Measurements from ENCODE around the gene CNTN4.

The CNTN4 gene

DNA sequence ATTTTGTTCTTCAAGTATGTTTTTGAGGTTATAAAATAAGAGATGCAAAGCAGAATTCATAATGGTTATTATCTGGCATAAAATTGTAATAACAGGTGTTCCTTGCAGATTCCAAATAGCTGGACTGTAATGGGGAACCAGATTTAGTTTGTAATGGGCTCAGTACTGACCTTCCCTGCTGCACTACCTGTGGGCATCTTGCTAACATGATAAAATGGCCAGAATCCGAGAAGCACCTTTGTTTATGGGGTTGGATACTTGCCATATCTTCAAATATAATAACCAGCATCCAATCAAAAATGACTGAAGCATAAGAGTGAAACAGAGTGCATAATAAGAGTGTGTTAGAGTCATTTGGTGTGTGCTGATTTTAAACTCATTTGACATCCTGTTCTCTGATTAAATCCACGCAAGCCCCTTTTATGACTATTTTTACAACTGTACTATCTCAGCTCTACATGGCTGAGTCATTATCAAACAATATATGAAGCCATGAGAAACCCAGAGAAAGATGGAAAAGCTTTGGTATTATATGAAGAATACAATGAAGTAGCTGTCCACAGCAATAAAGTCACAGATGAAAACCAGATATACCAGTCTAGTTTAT is 292.4 kb downstream of the CNTN4 start:
- DNase-seq (ENCODE audit: low read depth in 1 of 2, low spot score in 1 of 2) = no peak

DNA sequence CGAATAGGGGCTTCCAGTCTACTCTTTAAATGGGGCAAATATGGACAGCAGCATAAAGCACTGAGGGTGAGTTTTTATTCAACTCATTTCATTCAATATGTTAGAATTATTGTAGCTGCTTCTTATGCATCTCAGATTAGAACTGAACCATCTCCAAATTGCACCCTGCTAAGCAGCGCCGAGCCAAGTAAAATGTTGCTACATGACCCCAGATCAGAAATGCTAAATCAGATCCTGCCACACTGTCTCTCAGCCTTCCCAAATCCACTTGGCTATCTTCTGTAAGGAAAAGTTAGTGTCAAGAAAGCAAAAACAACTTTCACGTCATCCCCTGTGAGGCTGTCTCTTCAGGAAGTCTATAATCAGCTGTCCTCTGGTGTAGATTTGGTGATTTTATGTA is 293.2 kb downstream of the CNTN4 start:
- no peak for DNase-seq (ENCODE audit: low read depth in 1 of 2, low spot score in 1 of 2)

DNA sequence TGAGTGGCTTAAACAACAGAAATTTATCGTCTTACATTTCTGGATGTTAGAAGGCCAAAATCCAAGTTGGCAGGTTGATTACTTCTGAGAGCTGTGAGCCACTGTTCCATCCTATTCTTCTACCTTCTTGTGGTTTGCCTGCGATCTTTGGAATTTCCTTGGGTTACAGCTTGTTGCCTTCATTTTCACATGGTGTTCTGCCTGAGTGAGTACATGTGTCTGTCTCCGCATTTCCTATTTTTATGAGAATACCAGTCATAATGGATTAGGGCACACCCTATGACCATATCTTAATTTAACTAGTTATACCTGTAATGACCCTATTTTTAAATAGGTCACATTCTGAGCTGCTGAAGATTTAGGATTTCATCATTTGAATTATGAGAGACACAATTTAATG is 294.3 kb downstream of the CNTN4 start:
- DNase-seq (ENCODE audit: low read depth in 1 of 2, low spot score in 1 of 2) = no peak

DNA sequence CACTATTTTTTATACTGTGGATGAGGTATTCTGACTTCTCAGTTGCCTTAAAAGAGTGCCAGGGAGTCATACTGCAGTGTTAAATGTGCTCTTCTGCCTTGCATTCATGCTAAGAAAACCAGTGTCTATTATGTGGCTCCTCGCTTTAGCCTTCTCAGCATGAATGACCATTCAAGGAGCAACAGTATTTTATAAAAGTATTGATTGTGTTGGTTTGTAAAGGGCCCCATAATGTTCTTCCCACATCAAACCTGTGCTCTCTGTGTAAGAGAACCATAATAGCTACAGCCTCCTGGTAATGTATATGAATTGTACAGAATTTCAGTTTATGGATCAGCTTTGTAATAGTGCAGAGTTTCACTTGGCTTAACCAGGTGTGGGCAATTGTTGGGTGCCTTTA is 316.4 kb downstream of the CNTN4 start:
- no peak for DNase-seq (ENCODE audit: low read depth in 1 of 2, low spot score in 1 of 2)

DNA sequence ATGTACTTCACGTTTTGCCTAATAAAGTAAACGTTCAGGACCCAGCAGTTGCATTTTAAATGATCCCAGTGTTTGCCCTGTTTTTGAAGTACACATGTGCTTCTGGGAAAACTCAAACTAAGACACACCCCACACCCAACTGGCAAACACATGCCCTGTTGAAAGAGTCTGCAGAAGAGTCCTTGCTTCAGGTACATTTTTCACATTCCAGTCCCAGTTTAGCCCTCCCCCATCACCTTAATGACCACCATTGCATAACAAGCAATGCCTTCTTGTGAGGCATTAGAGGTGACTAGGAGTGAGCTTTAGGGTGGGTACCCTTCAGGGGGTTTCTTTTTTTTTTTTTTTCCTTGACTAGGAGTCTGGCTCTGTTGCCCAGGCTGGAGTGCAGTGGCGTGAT is 322.3 kb downstream of the CNTN4 start:
- DNase-seq (ENCODE audit: low read depth in 1 of 2, low spot score in 1 of 2) = no peak

DNA sequence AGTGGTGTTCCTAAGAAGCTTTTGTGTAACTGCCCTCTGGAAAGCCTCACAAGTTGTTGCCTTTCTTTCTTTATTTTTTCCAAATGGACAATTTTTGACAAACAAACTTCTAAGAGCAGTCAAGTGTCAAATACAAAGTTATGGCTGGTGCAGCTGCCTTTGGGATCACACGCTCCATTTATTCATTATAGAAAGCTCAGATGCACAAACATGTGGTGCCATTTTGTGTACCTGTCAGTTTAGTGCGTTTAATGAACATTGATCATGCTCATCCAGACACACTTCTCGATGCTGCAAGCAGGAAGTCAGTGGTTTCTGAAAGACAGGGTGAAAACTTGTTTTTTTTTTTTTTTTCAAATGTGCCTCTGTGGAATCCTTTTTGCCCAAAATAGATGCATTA is 324.5 kb downstream of the CNTN4 start:
- DNase-seq (ENCODE audit: low read depth in 1 of 2, low spot score in 1 of 2) = no peak

DNA sequence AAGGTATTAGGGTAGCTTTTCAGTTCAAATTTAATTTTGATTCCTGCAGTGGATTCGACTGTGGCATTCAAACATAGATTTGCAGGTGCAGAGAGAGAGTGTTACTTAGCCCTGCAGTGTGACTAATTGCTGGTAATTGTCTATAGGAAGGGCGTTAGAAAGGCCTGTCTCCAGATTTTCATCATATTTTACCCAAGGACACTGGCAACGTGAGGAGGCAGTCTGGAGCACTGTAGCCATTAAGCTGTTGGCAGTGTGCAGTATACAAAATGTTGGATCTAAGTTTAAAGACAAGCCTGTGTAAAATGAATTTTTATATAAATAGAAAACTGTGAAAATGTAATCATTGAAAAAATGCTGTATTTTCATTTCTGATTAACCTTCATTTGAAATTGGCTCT is 342.9 kb downstream of the CNTN4 start:
- no peak for DNase-seq (ENCODE audit: low read depth in 1 of 2, low spot score in 1 of 2)

DNA sequence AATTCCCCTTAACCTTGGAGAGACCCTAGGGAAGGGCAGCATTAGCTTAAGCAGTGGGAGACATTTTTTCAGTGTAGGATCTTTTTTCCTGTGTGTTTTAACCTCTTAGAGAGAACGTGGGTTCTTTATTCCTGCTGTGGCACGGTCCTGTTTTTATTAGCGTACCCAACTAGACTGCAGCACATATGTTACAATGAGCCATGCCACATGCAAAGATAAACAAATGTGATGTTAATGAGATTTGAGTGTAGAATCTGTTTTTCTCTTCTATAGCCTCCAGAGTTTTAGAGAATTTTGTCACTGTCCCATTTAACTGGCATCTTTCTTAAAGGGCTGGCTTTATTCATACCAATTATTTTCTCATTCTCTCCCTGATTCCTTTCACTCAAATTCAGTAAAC is 347.5 kb downstream of the CNTN4 start:
- no peak for DNase-seq (ENCODE audit: low read depth in 1 of 2, low spot score in 1 of 2)

DNA sequence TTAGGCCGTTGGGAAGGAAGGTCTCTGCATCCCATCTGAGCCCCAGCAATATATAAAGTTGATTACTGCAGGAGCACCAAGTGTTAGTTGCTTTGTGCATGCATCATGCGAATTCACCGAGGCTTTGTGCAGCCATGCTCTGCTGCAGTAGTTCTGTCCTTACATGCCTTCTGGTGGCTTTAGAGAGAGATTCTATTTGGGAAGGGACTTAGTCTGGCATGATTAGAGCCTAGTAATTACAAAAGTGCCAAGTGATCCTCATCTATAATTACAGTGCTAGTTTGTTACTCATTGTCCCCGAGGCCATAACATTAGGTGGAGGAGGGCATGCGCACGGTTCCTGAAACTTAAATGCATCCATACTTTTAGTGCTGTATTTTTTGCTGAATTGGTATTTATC is 353.6 kb downstream of the CNTN4 start:
- no peak for DNase-seq (ENCODE audit: low read depth in 1 of 2, low spot score in 1 of 2)

DNA sequence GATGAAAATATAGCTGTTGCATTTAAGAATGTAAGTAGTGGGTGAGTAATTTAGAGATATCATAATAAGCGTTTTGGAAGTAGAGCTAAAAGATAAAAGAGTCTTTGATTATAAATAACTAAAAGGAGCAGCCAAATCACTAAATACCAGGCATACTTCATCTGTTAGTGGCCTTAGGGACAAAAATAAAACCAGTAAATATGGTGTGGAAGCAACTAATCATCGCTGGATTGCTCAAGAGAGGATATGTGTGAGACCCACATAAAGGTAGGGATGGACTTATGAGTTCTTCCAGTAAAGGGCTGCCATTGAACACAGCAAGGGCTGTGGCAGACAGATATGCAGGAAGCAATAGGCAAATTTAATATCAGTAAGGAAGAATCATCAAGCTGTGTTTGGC is 356.2 kb downstream of the CNTN4 start:
- DNase-seq (ENCODE audit: low read depth in 1 of 2, low spot score in 1 of 2) = no peak

DNA sequence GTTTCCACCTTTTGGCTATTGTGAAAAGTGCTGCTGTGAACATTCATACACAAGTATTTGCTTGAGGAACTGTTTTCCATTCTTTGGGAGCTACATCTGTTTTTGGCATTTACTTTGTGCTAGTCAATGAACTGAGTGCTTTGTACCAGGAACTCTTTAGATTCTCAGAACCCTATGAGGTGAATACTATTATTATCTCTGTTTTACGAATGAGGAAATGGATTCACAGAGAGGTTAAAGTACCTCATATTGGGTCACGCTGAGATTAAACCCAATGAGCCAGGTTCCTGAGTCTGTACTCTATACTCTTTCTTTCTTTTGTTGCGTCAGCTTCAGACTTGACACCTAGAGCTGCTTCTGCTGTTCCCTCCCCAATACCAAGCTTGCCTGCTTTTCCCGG is 358.1 kb downstream of the CNTN4 start:
- no peak for DNase-seq (ENCODE audit: low read depth in 1 of 2, low spot score in 1 of 2)

DNA sequence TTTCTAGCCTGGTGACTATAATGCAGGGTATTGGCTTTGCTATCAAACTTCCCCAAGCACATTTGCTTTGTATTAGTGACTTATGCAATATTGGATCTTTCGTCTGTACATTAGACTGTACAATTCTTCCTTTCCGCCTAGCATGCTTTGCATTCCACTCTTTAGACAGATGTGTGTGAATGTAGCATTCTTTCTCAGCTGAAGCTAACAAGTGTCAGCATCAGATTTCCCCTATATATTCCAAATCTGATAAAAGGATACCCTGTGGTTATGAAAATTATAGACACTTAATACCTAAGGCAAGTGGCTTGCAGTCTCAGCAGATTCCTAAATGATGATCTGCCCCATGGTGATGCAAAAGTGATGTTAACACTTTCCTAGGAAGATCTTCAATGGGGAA is 360.1 kb downstream of the CNTN4 start:
- DNase-seq (ENCODE audit: low read depth in 1 of 2, low spot score in 1 of 2) = no peak

DNA sequence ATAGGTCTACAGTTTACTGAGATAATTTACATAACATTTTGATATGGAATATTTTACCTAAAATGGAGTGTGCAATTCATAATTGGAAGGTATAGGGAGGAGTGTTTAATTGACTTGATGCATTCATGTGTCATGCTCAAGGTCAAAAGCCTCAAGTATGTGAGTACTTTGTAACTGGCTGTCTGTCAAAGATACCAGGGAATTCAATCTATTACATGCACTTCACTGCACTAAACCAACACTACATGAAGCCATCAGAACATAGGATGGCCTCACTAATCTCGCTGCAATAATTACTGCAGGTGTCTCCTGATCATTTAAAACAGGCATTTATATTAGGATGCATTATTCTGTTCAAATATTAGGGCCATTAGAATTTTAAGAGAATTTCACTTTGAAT is 367.2 kb downstream of the CNTN4 start:
- DNase-seq (ENCODE audit: low read depth in 1 of 2, low spot score in 1 of 2) = no peak

DNA sequence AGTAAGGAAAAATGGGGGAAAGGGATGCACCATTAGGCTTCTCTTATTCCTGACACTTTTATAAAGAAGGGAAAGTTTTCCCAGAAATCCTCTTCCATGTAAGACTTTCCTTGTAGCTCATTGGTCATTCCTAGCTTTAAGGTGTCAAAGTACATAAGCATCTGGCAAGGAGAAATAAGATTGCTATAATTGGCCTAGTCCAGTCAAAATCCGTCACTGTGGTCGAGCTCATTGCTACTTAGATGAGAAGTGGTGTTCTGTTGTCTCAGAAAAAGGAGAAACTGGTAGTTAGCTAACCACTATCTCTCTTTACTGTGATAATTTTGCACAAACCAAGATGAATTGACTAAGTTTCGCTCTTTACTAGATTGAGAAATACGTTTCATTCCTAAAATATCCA is 370.1 kb downstream of the CNTN4 start:
- no peak for DNase-seq (ENCODE audit: low read depth in 1 of 2, low spot score in 1 of 2)

DNA sequence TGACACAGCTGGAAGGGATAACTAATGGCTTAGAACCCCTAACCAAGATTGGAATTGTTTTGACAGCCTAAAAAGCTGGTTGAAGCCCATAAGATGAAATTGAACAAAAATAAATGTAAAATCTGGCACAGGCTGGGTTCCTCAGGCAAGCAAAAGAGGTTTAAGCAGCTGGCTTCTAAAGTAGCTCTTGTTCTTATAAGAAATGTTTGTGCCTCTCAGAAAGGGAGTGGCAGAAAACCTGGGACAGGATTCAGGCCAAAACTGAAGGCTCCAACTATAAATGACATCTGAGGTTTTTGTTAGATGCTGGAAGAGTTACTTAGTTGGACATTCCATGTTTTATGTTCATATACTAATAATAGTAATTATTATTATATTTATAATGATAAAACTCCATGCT is 378.3 kb downstream of the CNTN4 start:
- no peak for DNase-seq (ENCODE audit: low read depth in 1 of 2, low spot score in 1 of 2)

DNA sequence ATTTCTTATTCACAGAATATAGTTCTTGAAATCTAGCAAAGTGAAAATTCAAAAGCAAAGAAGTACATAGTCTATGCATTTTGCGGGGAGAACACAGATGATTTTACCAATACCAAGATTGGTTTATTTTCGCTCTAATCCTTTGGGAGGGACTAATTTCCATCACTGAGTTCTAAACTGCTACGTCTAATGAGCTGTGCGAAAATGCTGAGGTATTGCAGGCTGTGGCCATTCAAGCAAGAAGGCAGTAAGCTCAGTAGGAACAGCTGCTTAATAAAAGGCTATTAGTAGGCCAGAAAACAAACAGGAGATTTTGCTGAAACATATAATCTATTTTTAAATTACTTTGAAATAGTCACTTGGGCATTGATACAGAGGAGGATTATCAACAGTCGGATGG is 379.0 kb downstream of the CNTN4 start:
- DNase-seq (ENCODE audit: low read depth in 1 of 2, low spot score in 1 of 2) = no peak

DNA sequence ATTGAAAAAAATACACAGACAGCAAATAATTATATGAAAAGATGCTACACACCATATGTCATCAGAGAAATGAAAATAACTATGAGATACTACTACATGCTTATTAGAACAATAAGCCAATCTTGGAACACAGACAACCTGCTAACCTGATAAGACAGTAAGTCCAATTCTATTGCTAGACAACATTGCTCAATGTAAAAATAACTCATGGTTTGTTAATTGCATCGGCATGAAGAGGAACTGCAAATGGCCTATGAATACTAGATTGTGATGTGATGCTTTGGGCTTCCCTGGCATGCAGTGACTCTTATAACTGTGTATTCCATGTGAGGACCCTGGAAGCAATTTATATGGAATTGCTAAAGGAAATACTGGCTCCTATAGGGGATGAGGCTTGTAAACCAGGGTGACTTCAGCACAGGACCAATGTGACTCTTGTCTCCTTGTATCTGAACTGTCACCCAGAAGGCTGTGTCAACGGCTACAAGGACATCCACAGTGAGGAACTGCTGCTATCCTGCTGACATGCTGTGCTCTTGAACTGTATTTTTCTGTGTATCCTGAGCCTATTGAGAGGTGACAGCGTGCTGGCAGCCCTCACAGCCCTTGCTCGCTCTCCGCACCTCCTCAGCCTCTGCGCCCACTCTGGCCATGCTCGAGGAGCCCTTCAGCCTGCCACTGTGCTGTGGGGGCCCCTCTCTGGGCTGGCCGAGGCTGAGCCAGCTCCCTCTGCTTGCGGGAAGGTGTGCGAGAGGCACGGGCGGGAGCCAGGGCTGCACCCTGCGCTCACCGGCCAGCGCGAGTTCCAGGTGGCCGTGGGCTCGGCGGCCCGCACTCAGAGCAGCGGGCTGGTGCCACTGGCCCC is 385.7 kb downstream of the CNTN4 start:
- no peak for DNase-seq (ENCODE audit: low read depth in 1 of 2, low spot score in 1 of 2)

DNA sequence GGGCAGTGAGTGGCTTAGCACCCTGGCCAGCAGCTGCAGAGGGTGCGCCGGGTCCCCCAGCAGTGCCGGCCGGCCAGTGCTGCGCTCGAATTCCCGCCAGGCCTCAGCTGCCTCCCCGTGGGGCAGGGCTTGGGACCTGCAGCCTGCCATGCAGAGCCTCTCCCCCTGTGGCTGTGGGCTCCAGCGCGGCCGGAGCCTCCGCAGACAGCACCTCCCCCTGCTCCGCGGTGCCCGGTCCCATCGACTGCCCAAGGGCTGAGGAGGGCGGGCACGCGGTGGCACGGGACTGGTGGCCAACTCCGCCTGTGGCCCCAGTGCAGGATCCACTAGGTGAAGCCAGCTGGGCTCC is 386.3 kb downstream of the CNTN4 start:
- DNase-seq (ENCODE audit: low read depth in 1 of 2, low spot score in 1 of 2) = no peak

DNA sequence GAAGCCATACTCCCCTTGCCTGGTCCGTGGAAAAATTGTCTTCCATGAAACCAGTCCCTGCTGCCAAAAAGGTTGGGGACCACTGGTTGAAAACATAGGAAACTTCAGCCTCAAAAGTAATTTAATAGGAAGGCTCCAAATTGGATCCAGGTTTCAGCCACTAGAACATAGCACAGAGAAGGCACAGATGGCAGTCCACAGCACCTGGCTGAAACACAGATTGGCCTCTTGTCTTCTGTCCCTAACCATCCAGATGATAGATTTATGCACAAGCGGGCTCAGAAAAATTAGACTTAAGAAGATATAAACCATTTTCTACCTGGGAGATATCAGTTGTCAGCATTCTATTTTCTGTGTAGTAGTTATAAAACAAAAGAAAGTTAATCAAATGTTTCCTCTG is 397.1 kb downstream of the CNTN4 start:
- DNase-seq (ENCODE audit: low read depth in 1 of 2, low spot score in 1 of 2) = no peak

DNA sequence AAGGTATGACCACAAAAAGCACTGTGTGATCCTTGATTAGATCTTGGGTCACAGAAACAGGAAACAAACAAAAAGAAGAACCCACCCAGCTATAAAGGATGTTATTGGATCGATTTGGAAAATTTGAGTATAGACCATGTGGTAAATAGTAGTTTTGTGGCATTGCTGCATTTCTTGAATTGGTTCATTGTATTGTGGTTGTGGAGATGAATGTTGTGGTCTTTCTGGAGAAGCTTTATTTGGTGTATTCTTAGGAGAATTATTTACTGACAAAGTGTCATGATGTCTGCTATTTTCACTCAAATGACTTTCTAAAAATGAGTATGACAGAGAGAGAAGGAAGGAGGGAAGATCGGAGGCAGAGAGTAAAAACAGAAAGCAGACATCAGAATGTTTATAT is 406.2 kb downstream of the CNTN4 start:
- DNase-seq (ENCODE audit: low read depth in 1 of 2, low spot score in 1 of 2) = no peak

DNA sequence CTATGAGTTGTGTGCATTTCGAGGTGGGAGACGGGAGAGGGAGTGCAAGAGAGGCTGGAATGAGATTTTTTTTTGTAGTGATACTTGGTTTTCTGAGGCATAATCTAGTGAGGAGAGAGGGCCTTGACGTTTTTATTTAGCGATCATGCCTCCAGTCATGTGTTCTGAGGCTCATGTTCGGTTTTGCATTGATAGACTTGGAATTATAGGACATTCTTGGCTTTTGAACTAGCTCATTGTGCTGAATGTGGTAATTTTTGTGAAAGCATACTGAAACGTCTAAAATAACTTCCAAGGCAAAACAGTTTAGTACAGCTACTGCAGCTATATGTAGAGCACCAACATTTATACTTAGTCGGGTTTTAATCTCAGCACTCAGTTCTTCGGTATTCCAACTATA is 408.1 kb downstream of the CNTN4 start:
- no peak for DNase-seq (ENCODE audit: low read depth in 1 of 2, low spot score in 1 of 2)

DNA sequence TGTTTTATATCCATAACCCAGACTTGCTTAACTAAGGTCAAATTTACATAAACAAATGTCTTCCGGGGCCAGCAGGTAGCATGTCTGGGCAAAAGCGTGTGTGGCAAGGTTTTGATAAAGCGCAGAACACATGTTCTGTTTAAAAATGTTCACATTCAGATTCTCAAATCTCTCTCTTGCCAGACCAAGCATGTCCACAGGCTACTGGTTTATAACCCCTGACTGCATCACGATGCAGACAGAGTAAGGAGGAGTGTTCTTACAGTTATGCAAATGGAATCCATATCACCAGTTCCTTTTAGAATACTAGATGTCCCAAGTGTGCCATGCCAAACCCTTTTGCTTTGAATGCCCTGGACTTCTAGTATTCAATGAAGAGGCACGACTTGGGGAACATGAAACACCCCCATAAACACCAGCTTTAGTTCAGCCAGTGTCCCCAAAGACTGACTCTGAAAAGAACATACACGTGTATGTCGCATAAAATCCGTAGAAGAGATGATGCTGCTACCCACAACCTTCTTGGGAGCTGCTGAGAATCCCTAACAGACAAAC is 412.0 kb downstream of the CNTN4 start:
- DNase-seq (ENCODE audit: low read depth in 1 of 2, low spot score in 1 of 2) = no peak

DNA sequence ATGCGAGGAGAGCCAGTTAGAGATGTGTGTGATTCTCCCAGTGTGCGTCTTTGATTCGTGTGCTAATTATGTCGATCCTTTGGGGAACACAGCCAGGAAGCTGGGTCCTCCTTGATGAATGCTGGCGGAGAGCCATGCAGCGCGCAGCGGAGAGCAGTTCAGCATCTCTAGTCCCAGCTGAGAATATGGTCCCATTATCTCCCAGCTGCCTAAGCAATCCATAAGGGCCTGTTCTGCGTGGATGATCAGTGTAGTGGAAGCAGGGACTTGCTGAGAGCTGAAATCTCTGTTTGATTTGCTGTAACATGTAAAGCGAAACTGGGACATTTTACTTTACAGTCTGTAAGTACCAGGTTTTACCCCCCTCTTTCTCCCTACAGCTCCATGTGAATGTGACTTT is 412.7 kb downstream of the CNTN4 start:
- DNase-seq (ENCODE audit: low read depth in 1 of 2, low spot score in 1 of 2) = no peak

Measured in activated CD4-positive, alpha-beta T cell treated with anti-CD3 and anti-CD28 coated beads, Interleukin-2, amount 50 U/mL, for 24 hours (primary cell).